GM12878 (cell line): ENCODE measurements around the gene TBL3. TPM values are rescaled to one million over a fixed set of nuclear protein-coding genes. Genes with fewer than 3 reads are reported as not detected.

Source experiments
- ATAC-seq: fragments of 200-7000 bp; cut with Tn5 transposase; 3 replicates; pipeline ENCODE4 v1.9.1; 2020; ENCODE audit warnings: mild to moderate bottlenecking, moderate library complexity
- BruUV-seq: library from RNA; stranded (reverse); fragments of 400-500 nt; replicated peaks from 2 replicates; lab custom pipeline; 2021; lab: Mats Ljungman, UMichigan
- CTCF ChIA-PET: fragments of 300-600 bp; sonication (Branson Sonifier 250); formaldehyde crosslinking; extraction: SDS; loops from one replicate; lab custom pipeline; 2021; ENCODE audit warnings: inconsistent platforms; lab: Yijun Ruan, JAX
- POLR2A ChIA-PET: fragments of 350-600 bp; formaldehyde crosslinking; extraction: SDS; loops from one replicate; lab custom pipeline; 2021; ENCODE audit warnings: inconsistent platforms; lab: Charles Lee
- RAD21 ChIA-PET: fragments of 300-600 bp; sonication (Branson Sonifier 250); formaldehyde crosslinking; loops from one replicate; lab custom pipeline; 2023; ENCODE audit warnings: antibody characterized with exemption; ENCODE audit not compliant: unreplicated experiment; lab: Charles Lee
- SMC1A ChIA-PET: fragments of 300-600 bp; sonication (Branson Sonifier 250); formaldehyde crosslinking; loops from one replicate; lab custom pipeline; 2023; ENCODE audit not compliant: unreplicated experiment, uncharacterized antibody; lab: Charles Lee
- DNase-seq: peaks from one replicate; pipeline ENCODE4 v3.0.0-alpha.2; 2011; ENCODE audit warnings: low read depth, low spot score
- FAIRE-seq: peaks from 3 replicates; lab custom pipeline; 2011; peaks lifted over from hg19 to GRCh38; lab: Jason Lieb, UNC
- H2AFZ ChIP-seq: 2 replicates; pipeline ENCODE4 v1.6.0; 2011; ENCODE audit warnings: low read depth, low read length, control low read depth; ENCODE audit not compliant: control insufficient read depth
- H3K27ac ChIP-seq: 2 replicates; pipeline ENCODE4 v1.5.1; 2011; ENCODE audit warnings: control low read depth; ENCODE audit not compliant: control insufficient read depth, insufficient read depth
- H3K27me3 ChIP-seq, 2 experiments: replicated peaks in 1 of 2; 2 replicates each; pipeline versions ENCODE4 v1.6.0 to v1.6.1; 2011; ENCODE audit warnings: low read length in 1 of 2; ENCODE audit not compliant: control insufficient read depth in 2 of 2, insufficient read depth in 2 of 2
- H3K36me3 ChIP-seq, 2 experiments: 2 replicates each; pipeline ENCODE4 v1.5.1; 2011; ENCODE audit warnings: low read length in 1 of 2; ENCODE audit not compliant: control insufficient read depth in 2 of 2, insufficient read depth in 2 of 2
- H3K4me1 ChIP-seq: 2 replicates; pipeline ENCODE4 v1.6.1; 2011; ENCODE audit warnings: mild to moderate bottlenecking, low read length, moderate library complexity, mixed read lengths; ENCODE audit not compliant: control insufficient read depth, insufficient read depth
- H3K4me2 ChIP-seq: 2 replicates; pipeline ENCODE4 v1.6.0; 2011; ENCODE audit warnings: control low read depth; ENCODE audit not compliant: control insufficient read depth, insufficient read depth
- H3K4me3 ChIP-seq: fragments of 200-600 bp; sonication (generic); 2 replicates; pipeline ENCODE4 v1.5.1; 2016
- H3K79me2 ChIP-seq: 2 replicates; pipeline ENCODE4 v1.6.0; 2011; ENCODE audit warnings: low read length; ENCODE audit not compliant: control insufficient read depth, insufficient read depth
- H3K9ac ChIP-seq: 2 replicates; pipeline ENCODE4 v1.8.0; 2011; ENCODE audit warnings: low read length, control low read depth, mixed read lengths; ENCODE audit not compliant: control insufficient read depth, insufficient read depth
- H3K9me3 ChIP-seq: replicated peaks from 3 replicates; pipeline ENCODE4 v1.5.1; 2011; ENCODE audit warnings: mild to moderate bottlenecking, low read length; ENCODE audit not compliant: control insufficient read depth, insufficient read depth
- H4K20me1 ChIP-seq: 2 replicates; pipeline ENCODE4 v1.6.0; 2011; ENCODE audit not compliant: control insufficient read depth, insufficient read depth
- CBX5 ChIP-seq: sonication (generic); IDR thresholded peaks from 2 replicates; pipeline ENCODE4 v1.6.1; 2016; ENCODE audit warnings: low read depth, moderate library complexity, mild to moderate bottlenecking, inconsistent platforms
- FOXM1 ChIP-seq: IDR thresholded peaks from 2 replicates; pipeline ENCODE4 v1.6.1; 2012; ENCODE audit warnings: low read depth, mild to moderate bottlenecking, inconsistent platforms, low read length, moderate library complexity
- IKZF1 ChIP-seq: fragments of 450-650 bp; conservative IDR thresholded peaks from 2 replicates; pipeline ENCODE4 v1.6.1; 2017; ENCODE audit warnings: antibody characterized with exemption, mild to moderate bottlenecking
- IKZF2 ChIP-seq, 2 experiments: fragments of 450-650 bp; IDR thresholded peaks; 2 replicates each; pipeline ENCODE4 v1.6.1; 2017; ENCODE audit warnings: mild to moderate bottlenecking in 2 of 2, moderate library complexity in 2 of 2
- NFXL1 ChIP-seq: fragments of 450-650 bp; IDR thresholded peaks from 2 replicates; pipeline ENCODE4 v1.6.1; 2017; ENCODE audit warnings: antibody characterized with exemption, mild to moderate bottlenecking, borderline replicate concordance
- PAX5 ChIP-seq: IDR thresholded peaks from 2 replicates; pipeline ENCODE4 v1.6.1; 2011; ENCODE audit warnings: low read depth, low read length, borderline replicate concordance
- POU2F2 ChIP-seq: IDR thresholded peaks from 3 replicates; pipeline ENCODE4 v1.6.1; 2011; ENCODE audit warnings: low read depth, mild to moderate bottlenecking, low read length, borderline replicate concordance
- SMC3 ChIP-seq: IDR thresholded peaks from 2 replicates; pipeline ENCODE4 v1.6.1; 2011; ENCODE audit warnings: low read length, improper control_type of control experiment, borderline replicate concordance
- SP1 ChIP-seq: IDR thresholded peaks from one replicate; pipeline ENCODE4 v1.6.1; 2011; ENCODE audit warnings: low read depth, low read length
- SUPT20H ChIP-seq: IDR thresholded peaks from 2 replicates; pipeline ENCODE4 v1.6.1; 2011; ENCODE audit warnings: low read depth, mild to moderate bottlenecking, low read length, moderate library complexity, borderline replicate concordance; ENCODE audit not compliant: control insufficient read depth
- WRNIP1 ChIP-seq: IDR thresholded peaks from 2 replicates; pipeline ENCODE4 v1.6.1; 2011; ENCODE audit warnings: low read depth, low read length, improper control_type of control experiment, borderline replicate concordance
- WGBS: methylation state at CpG from one replicate; pipeline ENCODE4 v1.1.6; 2016; ENCODE audit warnings: low lambda C conversion rate; ENCODE audit not compliant: insufficient replicate concordance, insufficient coverage; ENCODE audit errors: missing lambda C conversion rate; 5-methylcytosine and 5-hydroxymethylcytosine counted together
- in situ Hi-C: fragments of 300-500 bp; cut with MboI; formaldehyde crosslinking; loops from 9 replicates; pipeline ENCODE4 v1.14.3; 2018; ENCODE audit warnings: mixed read lengths
- intact Hi-C: fragments of 100-400 bp; cut with micrococcal nuclease; formaldehyde crosslinking; loops from one replicate; pipeline ENCODE4 v1.14.2; 2022; ENCODE audit not compliant: unreplicated experiment
- polyA plus RNA-seq, 11 experiments: library from polyadenylated mRNA; depleted of rRNA in 4 of 11; unstranded in 6 of 11; stranded (reverse) in 5 of 11; fragments of >200 nt; fragmentation: Nextera tagmentation in 4 of 11; fragmentation: Illumina TruSeq in 1 of 11; extraction: Ambion mirVana in 4 of 11; extraction: Trizol in 1 of 11; gene quantifications; 1 replicate in 1 of 11; 2 replicates in 10 of 11; pipeline versions ENCODE4 v1.2.1 to v1.2.3, GENCODE V29; 2011 to 2016; ENCODE audit warnings: inconsistent platforms in 2 of 11, missing spikeins in 2 of 11, low read depth in 1 of 11
- total RNA-seq, 4 experiments: library from RNA; depleted of rRNA in 3 of 4; stranded (reverse); fragments of >200 nt in 3 of 4; fragmentation: Illumina TruSeq in 1 of 4; extraction: Trizol in 1 of 4; gene quantifications; 2 replicates each; pipeline versions ENCODE4 v1.2.1 to v1.2.3, GENCODE V29; 2013 to 2021
- TF ChIP-seq, protein P1 (sequence below): fragments of 450-650 bp; IDR thresholded peaks from 2 replicates; pipeline ENCODE4 v1.6.1; 2018; ENCODE audit warnings: borderline replicate concordance, mild to moderate bottlenecking; ENCODE audit not compliant: partially characterized antibody

Gene TBL3
- total and polyA plus RNA-seq, 10 of the 15 experiments (the other 5 are each of a cell fraction or from before 2014, with no cell fraction given), result 1.2 to 101 (median 34.2) TPM

DNA sequence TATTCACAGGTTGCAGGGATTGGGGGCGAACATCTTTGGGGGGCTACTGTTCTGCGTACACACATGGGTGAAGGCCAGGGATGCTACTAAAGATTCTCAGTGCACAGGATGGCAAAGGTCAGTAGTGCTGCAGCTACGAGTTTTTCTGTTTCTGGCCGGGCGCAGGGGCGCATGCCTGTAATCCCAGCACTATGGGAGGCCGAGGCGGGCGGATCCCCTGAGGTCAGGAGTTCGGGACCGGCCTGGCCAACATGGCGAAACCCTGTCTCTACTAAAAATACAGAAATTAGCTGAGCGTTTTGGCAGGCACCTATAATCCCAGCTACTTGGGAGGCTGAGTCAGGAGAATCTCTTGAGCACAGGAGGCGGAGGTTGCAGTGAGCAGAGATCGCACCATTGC, 41.7 kb downstream of the TBL3 start:
- Histone ChIP-seq H3K79me2 (peaks cover 20% of the 10 kb centered on the region), H4K20me1 (no peaks in the 10 kb centered on the region), H3K4me3 (no peak overlapping the region), H3K4me2 (no peak overlapping the region), H2AFZ (no peak overlapping the region), H3K9me3 (no peaks in the 10 kb centered on the region), H3K27me3 (no peaks in the 10 kb centered on the region), H3K27ac (no peak overlapping the region), H3K36me3 (no peaks in the 10 kb centered on the region), H3K9ac (no peak overlapping the region), H3K4me1 (peaks cover 7% of the 10 kb centered on the region)
- ChIA-PET SMC1A (no interaction called here), RAD21 (no interaction called here), POLR2A (interaction anchor here (0.6 to 0.9 kb wide), 2 partner anchors 9 to 401 kb away, joined by 3 to 6 read pairs; no protein-coding TSS in a partner anchor), CTCF (interaction anchor here (0.8 to 2.3 kb wide), 5 partner anchors 9 to 139 kb away, joined by 3 to 11 read pairs (median 5); no protein-coding TSS in a partner anchor)
- TF ChIP-seq PAX5 (no peak), IKZF2 (IDR thresholded peaks at IDR 0.05) (no peak), IKZF1 (no peak), SP1 (no peak), POU2F2 (no peak), WRNIP1 (no peak), SMC3 (no peak), SUPT20H (no peak), CBX5 (no peak), FOXM1 (no peak), NFXL1 (no peak)
- TF ChIP-seq, protein P1, sequence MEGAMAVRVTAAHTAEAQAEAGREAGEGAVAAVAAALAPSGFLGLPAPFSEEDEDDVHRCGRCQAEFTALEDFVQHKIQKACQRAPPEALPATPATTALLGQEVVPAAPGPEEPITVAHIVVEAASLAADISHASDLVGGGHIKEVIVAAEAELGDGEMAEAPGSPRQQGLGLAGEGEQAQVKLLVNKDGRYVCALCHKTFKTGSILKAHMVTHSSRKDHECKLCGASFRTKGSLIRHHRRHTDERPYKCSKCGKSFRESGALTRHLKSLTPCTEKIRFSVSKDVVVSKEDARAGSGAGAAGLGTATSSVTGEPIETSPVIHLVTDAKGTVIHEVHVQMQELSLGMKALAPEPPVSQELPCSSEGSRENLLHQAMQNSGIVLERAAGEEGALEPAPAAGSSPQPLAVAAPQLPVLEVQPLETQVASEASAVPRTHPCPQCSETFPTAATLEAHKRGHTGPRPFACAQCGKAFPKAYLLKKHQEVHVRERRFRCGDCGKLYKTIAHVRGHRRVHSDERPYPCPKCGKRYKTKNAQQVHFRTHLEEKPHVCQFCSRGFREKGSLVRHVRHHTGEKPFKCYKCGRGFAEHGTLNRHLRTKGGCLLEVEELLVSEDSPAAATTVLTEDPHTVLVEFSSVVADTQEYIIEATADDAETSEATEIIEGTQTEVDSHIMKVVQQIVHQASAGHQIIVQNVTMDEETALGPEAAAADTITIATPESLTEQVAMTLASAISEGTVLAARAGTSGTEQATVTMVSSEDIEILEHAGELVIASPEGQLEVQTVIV, result no peak
- intact Hi-C loops (no loop called here), in situ Hi-C loops (loop anchor here (10.0 kb wide), 1 partner anchor 481 kb away; no protein-coding TSS in a partner anchor)
- DNase-seq (no peak), FAIRE-seq (no peak), ATAC-seq (no peak)
- BruUV-seq, result no TSS peak
- WGBS, result 81% methylated on average over 15 of the region's 15 CpGs
